MM.1S (cell line): ENCODE results near the gene TSSC4.

Experiments
- DNase-seq: peaks from one replicate; pipeline ENCODE4 v3.0.0-alpha.2; 2015
- H2AFZ ChIP-seq: fragments of 300-600 bp; sonication (generic); 2 replicates; pipeline ENCODE4 v1.6.0; 2016; ENCODE audit warnings: antibody characterized with exemption, low read length
- H3F3A ChIP-seq: fragments of 300-600 bp; sonication (generic); 2 replicates; pipeline ENCODE4 v1.6.1; 2016; ENCODE audit warnings: mild to moderate bottlenecking, antibody characterized with exemption, low read length, moderate library complexity, mixed read lengths; ENCODE audit not compliant: insufficient read depth
- H3K27ac ChIP-seq: fragments of 300-600 bp; sonication (generic); 2 replicates; pipeline ENCODE4 v1.5.1; 2016; ENCODE audit warnings: mild to moderate bottlenecking, low read length
- H3K27me3 ChIP-seq: fragments of 300-600 bp; sonication (generic); replicated peaks from 2 replicates; pipeline ENCODE4 v1.6.0; 2016; ENCODE audit warnings: low read length; ENCODE audit not compliant: insufficient read depth
- H3K36me3 ChIP-seq: fragments of 300-600 bp; sonication (generic); replicated peaks from 2 replicates; pipeline ENCODE4 v1.6.1; 2016; ENCODE audit warnings: mild to moderate bottlenecking, low read length, mixed read lengths; ENCODE audit not compliant: insufficient read depth
- H3K4me1 ChIP-seq: fragments of 300-600 bp; sonication (generic); 2 replicates; pipeline ENCODE4 v1.6.1; 2016; ENCODE audit warnings: low read length, mixed read lengths
- H3K4me2 ChIP-seq: fragments of 300-600 bp; sonication (generic); 2 replicates; pipeline ENCODE4 v1.6.0; 2016; ENCODE audit warnings: low read depth, low read length
- H3K4me3 ChIP-seq: fragments of 300-600 bp; sonication (generic); 2 replicates; pipeline ENCODE4 v1.5.1; 2016; ENCODE audit warnings: low read length, mixed read lengths
- H3K79me2 ChIP-seq: fragments of 300-600 bp; sonication (generic); 2 replicates; pipeline ENCODE4 v1.6.1; 2016; ENCODE audit warnings: mixed run types, low read length, mixed read lengths
- H3K9ac ChIP-seq: fragments of 300-600 bp; sonication (generic); 2 replicates; pipeline ENCODE4 v1.6.1; 2016; ENCODE audit warnings: low read length, mixed read lengths
- H3K9me2 ChIP-seq: fragments of 300-600 bp; sonication (generic); replicated peaks from 2 replicates; pipeline ENCODE4 v1.6.1; 2016; ENCODE audit warnings: mild to moderate bottlenecking, low read length, mixed read lengths; ENCODE audit not compliant: insufficient read depth
- H3K9me3 ChIP-seq: fragments of 300-600 bp; sonication (generic); replicated peaks from 2 replicates; pipeline ENCODE4 v1.6.1; 2016; ENCODE audit warnings: mild to moderate bottlenecking, low read length, mixed read lengths; ENCODE audit not compliant: insufficient read depth
- H4K20me1 ChIP-seq: fragments of 300-600 bp; sonication (generic); 2 replicates; pipeline ENCODE4 v1.6.1; 2016; ENCODE audit warnings: mild to moderate bottlenecking, low read length, moderate library complexity, mixed read lengths; ENCODE audit not compliant: insufficient read depth
- CTCF ChIP-seq: fragments of 300-600 bp; sonication (generic); IDR thresholded peaks from 2 replicates; pipeline ENCODE4 v1.5.1; 2016; ENCODE audit warnings: antibody characterized with exemption, low read length, mixed read lengths
- EZH2 ChIP-seq: fragments of 300-600 bp; sonication (generic); optimal IDR thresholded peaks from 2 replicates; pipeline ENCODE3; 2017; ENCODE audit warnings: low read depth, mild to moderate bottlenecking, antibody characterized with exemption, low read length, mixed read lengths
- EZH2phosphoT487 ChIP-seq: fragments of 300-600 bp; sonication (generic); IDR thresholded peaks from 2 replicates; pipeline ENCODE4 v1.6.1; 2018; ENCODE audit warnings: antibody characterized with exemption, low read length

TSSC4 gene

GRCh38 chr11:2408671-2409070 lies 8.1 kb downstream of the TSSC4 start:
- H3K27ac ChIP-seq, result no peak overlapping the region
- H3K79me2 ChIP-seq, result no peaks in the 10 kb centered on the region
- no peaks in the 10 kb centered on the region for H3F3A ChIP-seq
- no peak for TF ChIP-seq EZH2phosphoT487
- no peak for TF ChIP-seq CTCF
- TF ChIP-seq EZH2, result no peak
- no peak overlapping the region for H2AFZ ChIP-seq
- no peaks in the 10 kb centered on the region for H3K4me1 ChIP-seq
- peaks cover 82% of the 10 kb centered on the region for H3K27me3 ChIP-seq
- H4K20me1 ChIP-seq, result no peaks in the 10 kb centered on the region
- H3K4me3 ChIP-seq, result no peak overlapping the region
- no peaks in the 10 kb centered on the region for H3K9me3 ChIP-seq
- H3K4me2 ChIP-seq, result no peak overlapping the region
- no peak overlapping the region for H3K9ac ChIP-seq
- no peaks in the 10 kb centered on the region for H3K36me3 ChIP-seq
- no peaks in the 10 kb centered on the region for H3K9me2 ChIP-seq
- DNase-seq, result no peak

GRCh38 chr11:2409126-2409525 lies 8.6 kb downstream of the TSSC4 start:
- H3K27ac ChIP-seq, result no peak overlapping the region
- no peak overlapping the region for H3K9ac ChIP-seq
- H3K27me3 ChIP-seq, result peaks cover 85% of the 10 kb centered on the region
- no peak overlapping the region for H2AFZ ChIP-seq
- no peaks in the 10 kb centered on the region for H4K20me1 ChIP-seq
- no peak overlapping the region for H3K4me3 ChIP-seq
- no peaks in the 10 kb centered on the region for H3K9me2 ChIP-seq
- H3F3A ChIP-seq, result no peaks in the 10 kb centered on the region
- no peaks in the 10 kb centered on the region for H3K4me1 ChIP-seq
- no peaks in the 10 kb centered on the region for H3K36me3 ChIP-seq
- no peaks in the 10 kb centered on the region for H3K9me3 ChIP-seq
- no peak for DNase-seq
- no peak overlapping the region for H3K4me2 ChIP-seq
- TF ChIP-seq CTCF (no peak), EZH2 (no peak)
- H3K79me2 ChIP-seq, result no peaks in the 10 kb centered on the region

- no peak overlapping the region for H2AFZ ChIP-seq
- no peaks in the 10 kb centered on the region for H3K9me2 ChIP-seq
- no peaks in the 10 kb centered on the region for H3K4me1 ChIP-seq
- H3K36me3 ChIP-seq, result no peaks in the 10 kb centered on the region
- TF ChIP-seq EZH2 (no peak), CTCF (no peak), EZH2phosphoT487 (no peak)
- H4K20me1 ChIP-seq, result no peaks in the 10 kb centered on the region
- H3K4me2 ChIP-seq, result no peak overlapping the region
- H3K79me2 ChIP-seq, result no peaks in the 10 kb centered on the region
- no peak overlapping the region for H3K4me3 ChIP-seq
- DNase-seq, result no peak
- H3K9me3 ChIP-seq, result no peaks in the 10 kb centered on the region
- H3K27ac ChIP-seq, result no peak overlapping the region
- H3K9ac ChIP-seq, result no peak overlapping the region
- peaks cover 92% of the 10 kb centered on the region for H3K27me3 ChIP-seq
- H3F3A ChIP-seq, result no peaks in the 10 kb centered on the region
Measured at GRCh38 chr11:2409611-2410468, 9.3 kb downstream of the TSSC4 start.
